ENCODE results near the gene PPP1R14D.

Gene PPP1R14D

DNA sequence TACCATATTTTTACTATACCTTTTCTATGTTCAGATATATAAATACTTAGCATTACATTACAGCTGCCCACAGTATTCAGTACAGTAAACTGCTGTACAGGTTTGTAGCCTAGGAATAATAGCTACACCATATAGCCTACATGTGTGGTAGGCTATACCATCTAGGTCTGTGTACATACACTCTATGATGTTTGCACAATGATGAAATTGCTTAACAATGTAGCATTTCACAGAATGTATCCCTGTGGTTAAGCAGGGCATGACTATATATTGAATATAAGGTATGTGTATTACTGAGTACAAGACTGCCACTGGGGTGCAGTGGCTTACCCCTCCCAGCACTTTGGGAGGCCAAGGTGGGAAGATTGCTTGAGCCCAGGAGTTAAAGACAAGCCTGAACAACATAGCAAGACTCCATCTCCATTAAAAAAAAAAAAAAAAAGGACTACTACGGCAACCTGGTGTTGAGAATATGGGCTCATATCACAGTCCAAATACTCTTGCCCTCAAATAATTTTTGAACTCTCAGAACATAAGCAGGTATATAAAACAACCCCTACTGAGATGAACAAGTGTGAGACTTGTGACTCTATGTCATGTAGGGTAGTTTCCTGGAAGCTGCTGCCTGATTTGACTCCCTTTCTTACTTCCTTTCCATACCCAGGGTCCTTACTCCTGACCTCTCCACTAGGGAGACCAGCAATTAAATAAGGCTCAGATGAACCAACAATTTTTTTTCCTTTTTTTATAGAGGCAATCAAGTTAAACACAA lies 4.8 kb downstream of the PPP1R14D start:
- DNase-seq (ENCODE audit: low read depth in 3 of 3), result no peak

DNA sequence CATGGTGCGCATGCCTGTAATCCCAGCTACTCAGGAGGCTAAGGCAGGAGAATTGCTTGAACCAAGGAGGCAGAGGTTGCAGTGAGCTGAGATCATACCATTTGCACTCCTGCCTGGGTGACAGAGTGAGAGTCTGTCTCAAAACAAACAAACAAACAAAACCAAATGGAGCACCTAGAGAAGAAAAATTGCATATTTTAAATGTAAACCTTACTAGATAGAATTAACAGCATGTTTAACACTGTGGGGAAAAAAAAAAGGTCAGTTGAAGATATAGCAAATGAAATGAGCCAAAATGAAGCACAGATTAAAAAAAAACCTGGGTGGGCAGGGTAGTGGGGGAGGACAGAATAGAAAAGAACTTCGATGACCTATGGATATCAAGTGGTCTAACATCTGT lies 7.3 kb downstream of the PPP1R14D start:
- DNase-seq (ENCODE audit: low read depth in 3 of 3), result no peak

DNA sequence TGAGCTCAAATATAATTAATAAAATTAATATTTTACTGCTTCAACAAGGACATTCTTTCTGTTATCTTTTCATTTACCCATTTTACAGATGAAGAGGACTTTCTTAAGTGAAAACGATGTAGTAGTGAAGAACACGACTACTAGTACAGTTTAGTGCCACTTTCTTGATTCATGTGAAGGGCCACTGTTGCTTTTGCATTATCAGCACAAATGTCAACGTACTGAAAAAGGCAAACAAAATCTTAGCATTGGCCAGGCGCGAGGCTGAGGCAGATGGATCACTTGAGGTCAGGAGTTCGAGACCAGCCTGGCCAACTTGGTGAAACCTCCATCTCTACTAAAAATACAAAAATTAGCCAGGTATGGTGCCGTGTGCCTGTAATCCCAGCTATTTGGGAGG lies 9.5 kb downstream of the PPP1R14D start:
- DNase-seq (ENCODE audit: low read depth in 3 of 3), result no peak

- DNase-seq (ENCODE audit: low read depth in 3 of 3), result no peak
Observed at GRCh38 chr15:40815042-40815698, 13.3 kb downstream of the PPP1R14D start.

- DNase-seq (ENCODE audit: low read depth in 3 of 3), result no peak
Observed at GRCh38 chr15:40812721-40813425, 15.6 kb downstream of the PPP1R14D start.

DNA sequence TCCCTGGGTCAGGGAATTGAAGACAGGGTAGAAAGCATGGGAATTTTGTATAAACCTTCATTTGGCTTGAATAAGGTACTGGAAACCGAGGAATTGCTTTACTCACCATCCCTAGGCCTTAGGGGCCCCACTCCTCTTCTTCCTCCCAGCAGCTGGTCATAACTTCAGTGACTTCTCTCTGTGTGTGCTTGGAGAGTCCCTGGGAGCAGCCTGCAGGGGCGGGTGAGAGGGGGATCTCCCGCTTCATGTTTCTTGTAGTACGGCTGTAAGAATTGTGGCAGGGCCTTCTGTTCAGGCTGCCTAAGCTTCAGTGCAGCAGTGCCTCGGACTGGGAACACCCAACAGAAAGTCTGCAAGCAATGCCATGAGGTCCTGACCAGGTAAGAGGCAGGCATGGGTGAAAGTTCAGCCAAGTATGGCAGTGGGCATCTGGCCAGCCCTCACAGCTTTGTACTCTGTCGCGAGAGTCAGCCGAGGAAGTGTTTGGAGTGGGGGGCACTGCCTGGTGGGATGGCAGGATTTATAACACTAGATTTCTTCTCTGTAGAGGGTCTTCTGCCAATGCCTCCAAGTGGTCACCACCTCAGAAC lies 19.6 kb downstream of the PPP1R14D start:
- DNase-seq (ENCODE audit: low read depth in 3 of 3), result no peak

GRCh38 chr15:40807888-40808461 lies 20.5 kb downstream of the PPP1R14D start:
- no peak for DNase-seq (ENCODE audit: low read depth in 3 of 3)

GRCh38 chr15:40807028-40807887 lies 21.2 kb downstream of the PPP1R14D start, which contains the start of the genes DNAJC17 and ZFYVE19:
TSS of gene DNAJC17 (minus strand) at chr15:40807473. CDS start at chr15:40807446, 27 bp downstream.
TSS of gene ZFYVE19 (plus strand) at chr15:40807089. CDS start at chr15:40807590, 501 bp downstream.
- DNase-seq (ENCODE audit: low read depth in 3 of 3), result peak; percentile 86 to 96 (median 92)

DNA sequence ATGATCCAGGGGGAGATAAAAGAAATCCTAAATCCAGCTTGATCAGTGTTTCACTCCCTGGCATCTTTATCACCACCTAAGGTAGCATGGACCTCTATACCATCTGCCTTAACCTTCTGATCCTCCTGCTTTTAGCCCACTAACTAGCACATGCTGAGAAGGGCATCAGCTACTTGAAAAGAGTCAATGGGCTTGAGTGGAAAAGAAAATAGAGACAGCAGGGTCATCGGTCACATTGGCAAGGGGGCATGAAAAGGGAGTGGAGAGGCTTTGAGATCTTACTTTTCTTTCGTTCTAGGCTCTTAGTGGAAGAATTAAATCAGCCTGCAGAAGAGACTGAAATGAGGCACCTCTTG lies 21.9 kb downstream of the PPP1R14D start:
- DNase-seq (ENCODE audit: low read depth in 3 of 3), result no peak

DNA sequence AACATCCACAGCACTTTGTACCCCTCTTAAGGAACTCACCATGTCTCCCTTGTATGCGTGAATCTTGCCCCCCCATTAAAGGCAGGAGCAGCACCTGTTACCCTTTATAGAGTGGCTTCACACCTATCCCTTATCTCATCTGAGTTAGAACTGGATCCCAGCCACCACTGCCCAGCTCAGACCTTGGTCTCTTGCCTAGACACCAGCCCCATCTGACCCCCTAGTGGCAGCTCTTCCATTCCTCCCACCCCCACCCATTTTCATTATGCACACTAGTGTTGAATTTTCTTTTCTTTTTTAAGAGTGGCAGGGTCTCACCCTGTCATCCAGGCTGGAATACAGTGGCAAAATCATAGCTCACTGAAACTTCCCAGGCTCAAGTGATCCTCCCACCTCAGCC lies 24.8 kb downstream of the PPP1R14D start:
- DNase-seq (ENCODE audit: low read depth in 3 of 3), result no peak

- no peak for DNase-seq (ENCODE audit: low read depth in 3 of 3)
Observed at GRCh38 chr15:40803076-40803475, 25.4 kb downstream of the PPP1R14D start.

DNA sequence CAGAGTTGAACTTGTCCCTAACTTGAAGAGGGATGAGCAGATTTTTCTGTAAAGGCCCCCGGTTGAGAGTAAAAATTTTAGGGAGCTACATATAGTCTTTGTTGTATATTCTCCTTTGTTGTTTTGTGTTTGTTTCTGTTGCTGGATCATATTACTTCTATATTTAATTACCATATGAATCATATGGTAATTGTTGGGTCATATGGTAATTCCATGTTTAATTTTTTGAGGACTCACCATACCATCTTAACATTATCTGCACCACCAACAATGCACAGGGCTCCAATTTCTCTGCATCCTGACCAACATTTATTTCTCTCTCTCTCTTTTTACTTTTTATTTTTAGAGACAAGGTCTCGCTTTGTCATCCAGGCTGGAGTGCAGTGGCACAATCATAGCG lies 29.0 kb downstream of the PPP1R14D start:
- DNase-seq (ENCODE audit: low read depth in 3 of 3), result no peak

DNA sequence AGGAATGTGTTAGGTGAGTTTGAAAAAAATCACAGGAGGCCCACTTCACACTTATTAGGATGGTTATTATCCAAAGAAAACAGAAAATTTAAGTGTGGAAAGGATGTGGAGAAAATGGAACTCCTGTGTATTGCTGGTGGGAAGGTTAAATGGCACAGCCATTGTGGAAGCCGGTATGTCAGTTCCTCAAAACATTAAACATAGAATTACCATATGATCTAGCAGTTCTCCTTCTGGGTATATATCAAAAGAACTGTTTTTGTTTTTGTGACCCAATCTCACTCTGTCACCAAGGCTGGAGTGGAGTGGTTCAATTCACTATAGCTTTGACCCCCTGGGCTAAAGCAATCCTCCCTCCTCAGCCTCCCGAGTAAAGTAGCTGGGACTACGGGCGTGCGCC lies 32.0 kb downstream of the PPP1R14D start:
- no peak for DNase-seq (ENCODE audit: low read depth in 3 of 3)

DNA sequence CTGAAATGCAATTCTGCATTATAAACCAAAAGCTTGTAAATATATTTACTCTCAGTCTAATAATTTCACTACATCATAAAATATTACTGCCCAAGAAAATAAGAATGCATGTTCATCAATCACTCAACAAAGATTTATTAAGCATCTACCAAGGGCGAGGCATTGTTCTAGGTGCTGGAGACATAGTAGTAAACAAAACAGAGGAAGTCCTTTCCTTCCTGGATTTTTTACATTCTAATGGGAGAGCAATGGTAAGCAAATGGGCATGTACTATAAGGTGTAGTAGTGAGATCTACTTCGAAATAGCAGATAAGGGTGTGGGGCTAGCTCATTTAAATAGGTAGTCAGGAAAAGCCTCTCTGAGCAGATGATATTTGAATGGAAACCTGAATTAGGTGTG lies 32.5 kb downstream of the PPP1R14D start:
- DNase-seq (ENCODE audit: low read depth in 3 of 3), result no peak

DNA sequence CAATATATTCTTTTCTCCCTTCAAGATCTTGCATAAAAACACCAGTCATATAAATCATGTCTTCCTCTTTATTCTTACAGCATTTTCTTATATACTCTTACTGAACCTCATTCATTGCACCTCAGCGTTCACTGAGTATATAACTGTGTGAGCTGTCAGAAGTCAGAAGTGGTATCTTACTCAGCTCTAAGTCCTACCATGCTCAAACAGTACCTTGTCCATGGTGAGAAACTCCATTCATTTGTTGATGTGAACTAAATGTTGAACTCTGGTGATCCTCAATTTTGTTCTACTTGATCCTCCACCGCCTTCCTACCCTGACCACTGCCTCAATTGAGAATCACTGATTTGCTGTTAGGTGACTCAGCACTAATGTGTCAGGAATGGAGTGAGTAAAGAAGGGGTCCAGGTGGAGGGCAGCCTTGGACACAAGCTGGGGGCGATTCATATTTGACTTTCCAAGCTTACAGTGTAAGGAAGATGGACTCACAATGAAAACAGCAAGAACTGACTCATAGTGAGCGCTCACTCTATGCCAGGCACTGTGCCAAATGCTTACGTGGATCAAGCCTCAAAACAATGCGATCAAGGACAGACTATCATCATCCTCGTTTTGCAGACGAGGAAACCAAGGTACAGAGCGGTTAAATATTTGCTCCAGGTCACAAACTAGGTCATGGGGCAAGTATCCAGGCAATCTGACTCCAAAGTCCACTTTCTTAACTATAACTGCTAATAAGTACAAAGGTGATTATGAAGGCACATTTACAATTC lies 35.1 kb downstream of the PPP1R14D start:
- no peak for DNase-seq (ENCODE audit: low read depth in 3 of 3)

GRCh38 chr15:40792394-40792793 lies 36.1 kb downstream of the PPP1R14D start:
- DNase-seq (ENCODE audit: low read depth in 3 of 3), result no peak

DNA sequence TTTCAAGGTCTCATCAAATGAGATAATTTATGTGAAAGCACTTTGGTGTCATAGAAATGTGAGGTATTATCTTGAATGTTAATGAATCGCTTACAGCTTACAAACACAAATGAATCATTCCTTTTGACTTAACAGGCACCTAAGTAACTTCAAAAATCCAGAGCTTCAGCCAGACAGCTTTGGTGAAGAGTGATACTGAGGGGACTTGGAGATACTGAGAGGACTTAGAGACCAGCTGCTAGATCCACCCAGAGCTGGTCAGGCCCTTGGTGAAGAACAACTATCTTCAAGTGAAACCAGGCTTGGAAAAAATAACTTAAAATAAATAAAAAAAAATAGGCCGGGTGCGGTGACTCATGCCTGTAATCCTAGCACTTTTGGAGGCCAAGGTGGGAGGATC lies 37.8 kb downstream of the PPP1R14D start:
- no peak for DNase-seq (ENCODE audit: low read depth in 3 of 3)

- no peak for DNase-seq (ENCODE audit: low read depth in 3 of 3)
Observed at GRCh38 chr15:40789999-40790398, 38.5 kb downstream of the PPP1R14D start.

GRCh38 chr15:40789119-40789518 lies 39.4 kb downstream of the PPP1R14D start:
- no peak for DNase-seq (ENCODE audit: low read depth in 3 of 3)

DNA sequence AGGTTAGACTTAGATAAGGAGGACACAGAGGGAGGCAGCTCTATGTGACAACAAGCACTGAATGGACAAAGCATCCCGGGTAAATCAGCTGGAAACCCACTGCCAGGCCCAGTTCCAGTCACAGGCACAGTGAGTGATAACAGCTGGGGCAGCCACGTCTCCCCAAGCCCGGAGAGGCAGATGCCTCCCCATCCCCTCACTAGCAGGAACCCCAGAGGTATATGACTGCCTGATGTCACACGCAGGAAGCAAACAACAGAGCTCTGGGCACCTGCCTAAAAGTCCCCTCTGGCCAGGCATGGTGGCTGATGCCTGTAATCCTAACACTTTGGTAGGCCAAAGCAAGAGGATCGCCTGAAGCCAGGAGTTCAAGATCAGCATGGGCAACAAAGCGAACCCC lies 40.5 kb downstream of the PPP1R14D start:
- DNase-seq (ENCODE audit: low read depth in 3 of 3), result no peak
